Hematopoietic multipotent progenitor cell treated with erythropoietin and hydrocortisone succinate and interleukin-3 and kit ligand, for 8 days (in vitro differentiated cells): ENCODE measurements around the gene ZFP14.

Experiments used
- DNase-seq: peaks from one replicate; pipeline ENCODE4 v3.0.0-alpha.2; 2015

ZFP14 gene

GRCh38 chr19:36378625-36379509 lies at the start of gene ZFP14:
Gene ZFP14 (minus strand): TSS chr19:36379201. CDS start chr19:36367892, 11,309 bp downstream.
- peak; percentile 95 for DNase-seq

GRCh38 chr19:36423925-36424324 lies 44.9 kb upstream of the ZFP14 start:
- DNase-seq: no peak

GRCh38 chr19:36421749-36422481 lies 42.9 kb upstream of the ZFP14 start:
- DNase-seq: no peak

- DNase-seq: peak; percentile 11
Measured at GRCh38 chr19:36420961-36421748, 42.2 kb upstream of the ZFP14 start.

- DNase-seq: peak; percentile 77
Measured at GRCh38 chr19:36418287-36419001, 39.4 kb upstream of the ZFP14 start, which contains the start of gene ZFP82. Gene ZFP82 (minus strand): TSS chr19:36418644. CDS start chr19:36409789, 8,855 bp downstream.

- no peak for DNase-seq
Measured at GRCh38 chr19:36417752-36418286, 38.8 kb upstream of the ZFP14 start.

GRCh38 chr19:36409841-36410240 lies 30.8 kb upstream of the ZFP14 start:
- no peak for DNase-seq

- no peak for DNase-seq
Measured at GRCh38 chr19:36408101-36408500, 29.1 kb upstream of the ZFP14 start.

GRCh38 chr19:36404498-36404897 lies 25.5 kb upstream of the ZFP14 start:
- no peak for DNase-seq

GRCh38 chr19:36401475-36401874 lies 22.5 kb upstream of the ZFP14 start:
- DNase-seq: no peak

GRCh38 chr19:36398571-36398970 lies 19.6 kb upstream of the ZFP14 start:
- no peak for DNase-seq

- no peak for DNase-seq
Measured at GRCh38 chr19:36392916-36393673, 14.1 kb upstream of the ZFP14 start.

GRCh38 chr19:36379510-36379819 lies 464 bp upstream of the ZFP14 start:
- DNase-seq: no peak

GRCh38 chr19:36377541-36378178 lies 1.3 kb downstream of the ZFP14 start:
- no peak for DNase-seq

- DNase-seq: no peak
Measured at GRCh38 chr19:36373638-36374156, 5.3 kb downstream of the ZFP14 start.

GRCh38 chr19:36371886-36372285 lies 7.1 kb downstream of the ZFP14 start:
- DNase-seq: no peak

GRCh38 chr19:36363845-36364244 lies 15.2 kb downstream of the ZFP14 start:
- no peak for DNase-seq

- no peak for DNase-seq
Measured at GRCh38 chr19:36340786-36341372, 38.1 kb downstream of the ZFP14 start.

GRCh38 chr19:36331353-36332228 lies 47.4 kb downstream of the ZFP14 start:
- peak; percentile 87 for DNase-seq
